ENCODE data around the gene THRB.

The THRB gene

GRCh38 chr3:24306518-24306917, 188.1 kb downstream of the THRB start:
- DNase-seq (ENCODE audit: low read depth in 2 of 2): no peak

- DNase-seq (ENCODE audit: low read depth in 2 of 2): no peak
Measured at GRCh38 chr3:24305795-24306467, 188.7 kb downstream of the THRB start.

GRCh38 chr3:24303057-24303754, 191.4 kb downstream of the THRB start:
- no peak for DNase-seq (ENCODE audit: low read depth in 2 of 2)

- DNase-seq (ENCODE audit: low read depth in 2 of 2): no peak
Measured at GRCh38 chr3:24302396-24302795, 192.3 kb downstream of the THRB start.

- DNase-seq (ENCODE audit: low read depth in 2 of 2): no peak
Measured at GRCh38 chr3:24300949-24301348, 193.7 kb downstream of the THRB start.

- no peak for DNase-seq (ENCODE audit: low read depth in 2 of 2)
Measured at GRCh38 chr3:24299806-24300626, 194.6 kb downstream of the THRB start.

GRCh38 chr3:24299246-24299805, 195.3 kb downstream of the THRB start:
- DNase-seq (ENCODE audit: low read depth in 2 of 2): no peak

- no peak for DNase-seq (ENCODE audit: low read depth in 2 of 2)
Measured at GRCh38 chr3:24296441-24297205, 198.0 kb downstream of the THRB start.

- no peak for DNase-seq (ENCODE audit: low read depth in 2 of 2)
Measured at GRCh38 chr3:24294150-24294549, 200.5 kb downstream of the THRB start.

GRCh38 chr3:24291646-24292045, 203.0 kb downstream of the THRB start:
- DNase-seq (ENCODE audit: low read depth in 2 of 2): no peak

GRCh38 chr3:24290596-24290995, 204.1 kb downstream of the THRB start:
- no peak for DNase-seq (ENCODE audit: low read depth in 2 of 2)

- DNase-seq (ENCODE audit: low read depth in 2 of 2): no peak
Measured at GRCh38 chr3:24288496-24289236, 206.0 kb downstream of the THRB start.

GRCh38 chr3:24287755-24288450, 206.7 kb downstream of the THRB start:
- no peak for DNase-seq (ENCODE audit: low read depth in 2 of 2)

GRCh38 chr3:24286405-24286804, 208.2 kb downstream of the THRB start:
- no peak for DNase-seq (ENCODE audit: low read depth in 2 of 2)

GRCh38 chr3:24278543-24278942, 216.1 kb downstream of the THRB start:
- DNase-seq (ENCODE audit: low read depth in 2 of 2): no peak

- no peak for DNase-seq (ENCODE audit: low read depth in 2 of 2)
Measured at GRCh38 chr3:24273491-24273890, 221.2 kb downstream of the THRB start.

GRCh38 chr3:24272875-24273274, 221.8 kb downstream of the THRB start:
- DNase-seq (ENCODE audit: low read depth in 2 of 2): no peak

GRCh38 chr3:24272408-24272807, 222.2 kb downstream of the THRB start:
- DNase-seq (ENCODE audit: low read depth in 2 of 2): no peak

GRCh38 chr3:24271228-24271627, 223.4 kb downstream of the THRB start:
- no peak for DNase-seq (ENCODE audit: low read depth in 2 of 2)

GRCh38 chr3:24270744-24271143, 223.9 kb downstream of the THRB start:
- DNase-seq (ENCODE audit: low read depth in 2 of 2): no peak

Measured in stimulated activated CD8-positive, alpha-beta memory T cell treated with anti-CD3 and anti-CD28 coated beads, Interleukin-2, amount 100 ng/mL, for 1 hour (primary cell).